Naive B cell (primary cell): ENCODE results near the gene KRTAP6-1. TPM values are rescaled to one million over a fixed set of nuclear protein-coding genes. Genes with fewer than 3 reads are reported as not detected.

Experiments
- ATAC-seq, 2 donors: fragments of 150-1000 bp; cut with Tn5 transposase; 2 replicates each; pipeline ENCODE4 v1.10.0; 2021; ENCODE audit warnings: low read depth in 2 of 2, mild to moderate bottlenecking in 2 of 2, moderate library complexity in 2 of 2
- DNase-seq: peaks from one replicate; pipeline ENCODE4 v3.0.0; 2022
- H3K27ac Mint-ChIP-seq, 6 donors: one replicate each; pipeline ENCODE4 v1.8.0; 2020 to 2022; ENCODE audit warnings: mild to moderate bottlenecking in 6 of 6, mixed read lengths in 6 of 6, moderate library complexity in 5 of 6, inconsistent platforms in 2 of 6
- H3K27me3 Mint-ChIP-seq, 3 donors: one replicate each; pipeline ENCODE4 v1.8.0; 2021 to 2022; ENCODE audit warnings: mixed read lengths in 3 of 3, mild to moderate bottlenecking in 1 of 3
- H3K36me3 Mint-ChIP-seq, 2 donors: one replicate each; pipeline ENCODE4 v1.8.0; 2020 to 2022; ENCODE audit warnings: mixed read lengths in 2 of 2, inconsistent platforms in 1 of 2, mild to moderate bottlenecking in 1 of 2
- H3K4me1 Mint-ChIP-seq, 3 donors: one replicate each; pipeline ENCODE4 v1.8.0; 2020 to 2022; ENCODE audit warnings: mixed read lengths in 3 of 3, inconsistent platforms in 1 of 3, mild to moderate bottlenecking in 1 of 3, moderate library complexity in 1 of 3
- H3K4me3 Mint-ChIP-seq, 8 donors: one replicate each; pipeline ENCODE4 v1.8.0; 2020 to 2022; ENCODE audit warnings: mild to moderate bottlenecking in 8 of 8, mixed read lengths in 8 of 8, moderate library complexity in 8 of 8, inconsistent platforms in 2 of 8
- H3K9me3 Mint-ChIP-seq, 7 donors: one replicate each; pipeline ENCODE4 v1.8.0; 2020 to 2022; ENCODE audit warnings: mixed read lengths in 7 of 7, mild to moderate bottlenecking in 5 of 7, inconsistent platforms in 2 of 7, moderate library complexity in 1 of 7
- polyA plus RNA-seq, 6 donors: library from polyadenylated mRNA; unstranded; fragments of 300-500 nt; fragmentation: Illumina TruSeq; gene quantifications; one replicate each; pipeline ENCODE4 v1.2.3, GENCODE V29; 2021; ENCODE audit warnings: low read depth in 6 of 6

KRTAP6-1 gene
- polyA plus RNA-seq, 6 donors from 2014 or later, result not detected

DNA sequence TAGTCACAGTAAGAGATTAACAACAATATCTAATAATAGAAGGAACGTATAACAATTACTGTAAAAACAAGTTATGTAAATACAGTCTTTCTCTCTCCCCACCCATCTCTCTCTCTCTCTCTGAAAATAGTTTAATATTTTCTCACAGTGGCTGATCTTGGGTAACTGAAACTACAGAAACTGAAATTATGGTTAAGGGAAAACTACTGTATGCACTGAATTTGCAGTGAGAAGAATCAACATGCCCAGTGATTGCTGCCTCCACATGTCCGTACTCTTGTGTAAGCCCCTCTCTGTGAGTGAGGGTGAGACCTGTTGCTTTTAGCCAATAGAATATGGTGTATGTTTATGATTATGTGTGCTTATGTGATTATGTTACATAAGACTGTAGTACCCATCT, 1.6 kb downstream of the KRTAP6-1 start:
- no peaks in the 10 kb centered on the region for H3K27me3 Mint-ChIP-seq
- H3K4me1 Mint-ChIP-seq, result no peaks in the 10 kb centered on the region
- DNase-seq (no peak), ATAC-seq (no peak)
- no peak overlapping the region for H3K27ac Mint-ChIP-seq
- no peak overlapping the region for H3K4me3 Mint-ChIP-seq
- peaks cover 3 to 17% (median 10%) of the 10 kb centered on the region in 7 donors for H3K9me3 Mint-ChIP-seq
- no peaks in the 10 kb centered on the region for H3K36me3 Mint-ChIP-seq

GRCh38 chr21:30605968-30606367, 7.8 kb downstream of the KRTAP6-1 start:
- Mint-ChIP-seq H3K9me3 (peaks cover 1 to 26% (median 14%) of the 10 kb centered on the region in 7 donors), H3K4me1 (no peaks in the 10 kb centered on the region), H3K36me3 (no peaks in the 10 kb centered on the region), H3K27me3 (no peaks in the 10 kb centered on the region), H3K4me3 (no peak overlapping the region), H3K27ac (no peak overlapping the region)
- ATAC-seq (no peak), DNase-seq (no peak)

DNA sequence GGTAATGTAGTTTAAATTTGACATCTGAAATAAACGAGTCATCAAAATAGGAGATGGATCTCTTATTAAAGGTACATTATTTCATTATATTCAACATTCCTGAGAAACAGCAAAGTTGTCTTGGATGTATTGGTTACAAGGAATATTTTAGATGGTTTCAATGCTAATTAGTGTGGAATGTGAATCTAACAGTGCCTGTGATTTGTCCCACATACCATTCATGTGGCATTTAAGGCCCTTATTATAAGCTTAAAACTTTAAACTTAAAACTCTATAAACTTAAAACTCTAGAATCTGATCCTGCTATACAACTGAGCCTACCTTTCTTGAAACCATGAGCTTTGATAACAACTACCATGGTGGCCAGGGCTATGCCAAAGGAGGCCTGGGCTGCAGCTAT, 12.9 kb downstream of the KRTAP6-1 start, which contains the start of gene KRTAP22-1:
TSS of gene KRTAP22-1 (plus strand) at position 301 of the 400 bp plus-strand sequence.
- Mint-ChIP-seq H3K27ac (no peak within 1 kb of the TSS), H3K9me3 (peaks cover 0 to 17% (median 5%) of the 10 kb centered on the region in 7 donors), H3K4me1 (no peaks in the 10 kb centered on the region), H3K27me3 (no peaks in the 10 kb centered on the region), H3K4me3 (no peak within 1 kb of the TSS), H3K36me3 (no peaks in the 10 kb centered on the region)
- DNase-seq (no peak), ATAC-seq (no peak)

DNA sequence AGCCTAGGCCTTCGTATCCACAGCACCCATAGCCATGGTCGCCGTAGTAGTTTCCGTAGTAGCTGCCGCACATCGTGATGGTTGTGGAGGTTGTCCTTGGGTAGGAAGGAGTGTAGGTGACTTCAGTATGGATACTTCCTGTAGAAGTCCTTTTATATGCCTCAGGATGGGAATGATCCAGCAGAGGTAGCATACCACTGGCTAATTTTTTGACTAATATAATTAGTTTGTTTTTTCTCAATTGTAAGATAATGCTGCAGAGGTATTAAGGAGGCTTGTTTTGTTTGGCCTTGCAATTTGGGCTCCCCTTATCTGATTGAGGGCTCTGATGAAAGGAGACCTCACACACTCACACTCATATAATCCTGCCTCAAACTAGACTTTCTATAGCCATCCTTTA, 14.9 kb downstream of the KRTAP6-1 start, which contains the start of gene KRTAP6-2:
TSS of gene KRTAP6-2 (minus strand) at position 101 of the 400 bp plus-strand sequence. CDS start at position 73, 28 bp downstream.
- H3K9me3 Mint-ChIP-seq, result peaks cover 0 to 10% (median 6%) of the 10 kb centered on the region in 7 donors
- no peaks in the 10 kb centered on the region for H3K27me3 Mint-ChIP-seq
- ATAC-seq (no peak), DNase-seq (no peak)
- no peaks in the 10 kb centered on the region for H3K4me1 Mint-ChIP-seq
- no peak within 1 kb of the TSS for H3K27ac Mint-ChIP-seq
- no peak within 1 kb of the TSS for H3K4me3 Mint-ChIP-seq
- H3K36me3 Mint-ChIP-seq, result no peaks in the 10 kb centered on the region

GRCh38 chr21:30592140-30592539, 21.6 kb downstream of the KRTAP6-1 start, which contains the start of gene KRTAP6-3:
TSS of gene KRTAP6-3 (plus strand) at chr21:30592440. CDS start at chr21:30592446, 6 bp downstream.
- H3K4me3 Mint-ChIP-seq, result no peak within 1 kb of the TSS
- no peak for ATAC-seq

DNA sequence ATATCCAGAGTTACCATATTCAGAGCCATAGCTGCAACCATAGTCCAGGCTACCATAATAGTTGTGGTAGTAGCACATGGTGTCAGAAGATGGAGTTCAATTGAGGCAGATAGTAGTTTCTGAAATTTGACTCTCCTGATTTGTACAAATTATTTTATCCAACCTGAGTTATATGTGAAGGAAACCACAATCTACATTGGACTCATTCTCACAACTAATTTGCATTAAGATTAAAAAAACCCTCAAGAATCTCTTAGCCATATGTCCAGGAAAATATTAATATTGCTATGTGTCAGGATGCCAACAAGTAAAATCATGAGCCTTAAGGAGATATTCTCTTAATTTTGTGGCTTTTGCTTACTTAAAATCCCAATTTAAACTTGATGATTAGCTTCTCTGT, 23.4 kb downstream of the KRTAP6-1 start, which contains the start of gene KRTAP22-2:
TSS of gene KRTAP22-2 (minus strand) at position 101 of the 400 bp plus-strand sequence.
- Mint-ChIP-seq H3K27me3 (no peaks in the 10 kb centered on the region), H3K9me3 (peaks cover 0 to 6% (median 1%) of the 10 kb centered on the region in 7 donors), H3K4me1 (no peaks in the 10 kb centered on the region), H3K36me3 (no peaks in the 10 kb centered on the region), H3K27ac (no peak within 1 kb of the TSS), H3K4me3 (no peak within 1 kb of the TSS)
- DNase-seq (no peak), ATAC-seq (no peak)

More at GRCh38 chr21:30592140-30592539, 21.6 kb downstream of the KRTAP6-1 start, which contains the start of gene KRTAP6-3:
- DNase-seq, result no peak
- Mint-ChIP-seq H3K27me3 (no peaks in the 10 kb centered on the region), H3K9me3 (peaks cover 0 to 7% (median 1%) of the 10 kb centered on the region in 7 donors), H3K4me1 (no peaks in the 10 kb centered on the region), H3K27ac (peak within 1 kb of the TSS in 1 of 6 donors; percentile 28), H3K36me3 (no peaks in the 10 kb centered on the region)

GRCh38 chr21:30582870-30583269, 30.9 kb downstream of the KRTAP6-1 start:
- no peak for ATAC-seq
- H3K27me3 Mint-ChIP-seq, result no peaks in the 10 kb centered on the region

DNA sequence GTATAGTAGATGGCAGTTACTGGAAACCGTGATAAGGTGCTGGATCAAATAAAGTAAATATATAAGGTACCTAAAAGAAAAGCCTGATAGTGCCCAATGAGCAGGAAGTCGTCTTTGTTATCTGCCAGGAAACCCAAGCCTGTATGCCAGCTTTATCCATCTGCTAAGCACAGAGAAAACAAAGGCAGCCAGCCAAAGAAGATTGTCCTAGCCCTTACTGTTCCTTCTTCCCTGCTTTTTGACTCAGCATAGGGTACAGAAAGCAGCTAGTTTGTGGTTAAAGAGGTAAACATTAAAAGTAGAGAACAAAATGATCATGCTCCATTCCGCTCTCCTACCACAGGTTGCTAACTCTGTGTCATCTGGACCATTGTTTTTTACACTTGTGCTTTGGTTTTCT, 33.6 kb downstream of the KRTAP6-1 start:
- Mint-ChIP-seq H3K9me3 (peaks cover 0 to 6% (median 3%) of the 10 kb centered on the region in 7 donors), H3K27ac (no peak overlapping the region), H3K4me3 (no peak overlapping the region), H3K36me3 (no peaks in the 10 kb centered on the region), H3K27me3 (no peaks in the 10 kb centered on the region), H3K4me1 (no peaks in the 10 kb centered on the region)
- DNase-seq (no peak), ATAC-seq (no peak)

More at GRCh38 chr21:30582870-30583269, 30.9 kb downstream of the KRTAP6-1 start:
- no peak overlapping the region for H3K4me3 Mint-ChIP-seq
- no peak for DNase-seq
- peaks cover 0 to 8% (median 2%) of the 10 kb centered on the region in 7 donors for H3K9me3 Mint-ChIP-seq
- H3K36me3 Mint-ChIP-seq, result no peaks in the 10 kb centered on the region
- no peak overlapping the region for H3K27ac Mint-ChIP-seq
- H3K4me1 Mint-ChIP-seq, result no peaks in the 10 kb centered on the region

DNA sequence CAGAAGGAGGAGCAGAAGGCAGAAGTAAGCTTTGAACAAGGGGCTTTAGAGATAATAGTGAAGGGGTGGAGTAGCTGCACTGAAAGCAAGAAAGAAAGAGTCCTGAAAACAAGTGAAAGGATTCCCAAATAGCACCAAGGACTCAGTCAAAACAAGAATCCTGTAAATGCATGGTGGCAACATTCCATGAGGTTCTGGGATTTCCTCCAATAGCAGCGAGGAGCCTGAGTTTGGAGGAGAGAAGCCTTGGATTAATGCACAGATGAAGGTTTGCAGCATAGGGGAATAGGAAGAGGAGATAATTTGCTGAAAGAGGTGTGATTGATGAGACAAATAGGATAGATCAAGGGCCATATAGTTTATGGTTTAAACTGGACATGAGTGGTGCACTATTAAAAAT, 34.4 kb downstream of the KRTAP6-1 start:
- DNase-seq, result no peak
- H3K4me3 Mint-ChIP-seq, result no peak overlapping the region
- H3K27ac Mint-ChIP-seq, result no peak overlapping the region
- peaks cover 0 to 5% (median 0%) of the 10 kb centered on the region in 7 donors for H3K9me3 Mint-ChIP-seq
- H3K4me1 Mint-ChIP-seq, result no peaks in the 10 kb centered on the region
- no peaks in the 10 kb centered on the region for H3K36me3 Mint-ChIP-seq
- no peaks in the 10 kb centered on the region for H3K27me3 Mint-ChIP-seq
- no peak for ATAC-seq

DNA sequence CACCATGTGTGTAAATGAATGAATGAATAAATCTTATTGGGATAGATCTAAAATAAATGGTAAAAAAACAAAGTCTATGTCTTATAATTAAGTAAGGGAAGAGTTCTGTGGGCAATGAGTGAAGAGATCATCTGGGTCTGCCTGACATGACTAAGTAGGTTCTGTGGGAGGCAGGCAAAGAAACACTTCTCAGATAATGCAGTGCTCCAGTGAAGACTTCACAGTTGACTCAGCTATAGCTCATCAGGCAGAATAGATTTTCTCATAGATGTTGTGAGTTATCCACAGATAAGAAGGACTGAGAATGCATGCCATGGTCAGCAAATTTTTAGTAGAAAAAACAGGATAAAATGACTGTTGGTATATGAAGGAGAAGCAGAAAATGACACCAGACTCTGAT, 36.0 kb downstream of the KRTAP6-1 start:
- ATAC-seq, result no peak
- H3K4me3 Mint-ChIP-seq, result no peak overlapping the region
- H3K4me1 Mint-ChIP-seq, result no peaks in the 10 kb centered on the region
- no peak overlapping the region for H3K27ac Mint-ChIP-seq
- H3K27me3 Mint-ChIP-seq, result no peaks in the 10 kb centered on the region
- H3K9me3 Mint-ChIP-seq, result peaks cover 0 to 9% (median 0%) of the 10 kb centered on the region in 7 donors
- DNase-seq, result no peak
- H3K36me3 Mint-ChIP-seq, result no peaks in the 10 kb centered on the region

- Mint-ChIP-seq H3K36me3 (no peaks in the 10 kb centered on the region), H3K27me3 (no peaks in the 10 kb centered on the region), H3K4me3 (no peak overlapping the region), H3K9me3 (peaks cover 0 to 13% (median 3%) of the 10 kb centered on the region in 7 donors), H3K27ac (no peak overlapping the region), H3K4me1 (no peaks in the 10 kb centered on the region)
- ATAC-seq (no peak), DNase-seq (no peak)
Observed at GRCh38 chr21:30567617-30568016, 46.1 kb downstream of the KRTAP6-1 start.

DNA sequence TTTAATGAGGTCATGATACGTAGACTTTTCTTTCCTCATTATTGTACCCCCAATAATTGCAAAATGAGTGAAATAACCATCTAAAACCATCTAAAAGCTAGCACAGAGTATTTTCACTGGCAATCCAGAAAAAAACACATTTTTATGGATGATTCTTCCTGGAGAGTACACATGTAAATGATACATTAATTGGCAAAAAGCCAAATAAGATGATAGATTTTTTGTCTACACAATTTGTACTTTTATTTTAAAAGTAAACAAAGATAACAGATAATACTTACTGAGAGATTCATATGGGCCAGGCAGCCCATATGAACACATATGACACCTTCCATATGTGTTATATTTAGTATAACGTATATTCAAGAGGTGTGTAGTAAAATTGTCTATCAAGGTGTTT, 50.1 kb downstream of the KRTAP6-1 start:
- no peak for DNase-seq
- ATAC-seq, result no peak
- H3K9me3 Mint-ChIP-seq, result peaks cover 0 to 19% (median 0%) of the 10 kb centered on the region in 7 donors
- H3K27me3 Mint-ChIP-seq, result no peaks in the 10 kb centered on the region
- H3K4me3 Mint-ChIP-seq, result no peak overlapping the region
- no peaks in the 10 kb centered on the region for H3K36me3 Mint-ChIP-seq
- no peak overlapping the region for H3K27ac Mint-ChIP-seq
- H3K4me1 Mint-ChIP-seq, result no peaks in the 10 kb centered on the region
